Hepatocyte (in vitro differentiated cells): ENCODE results near the gene OPCML. TPM values are rescaled to one million over a fixed set of nuclear protein-coding genes. Genes with fewer than 3 reads are reported as not detected.

Experiments used
- DNase-seq: peaks from one replicate; pipeline ENCODE4 v3.0.0-alpha.2; 2016; ENCODE audit warnings: low spot score
- H2AFZ ChIP-seq: fragments of 200-600 bp; sonication (generic); 2 replicates; pipeline ENCODE4 v1.6.0; 2016; ENCODE audit warnings: antibody characterized with exemption, mild to moderate bottlenecking
- H3K27ac ChIP-seq: fragments of 200-600 bp; sonication (generic); 2 replicates; pipeline ENCODE4 v1.5.1; 2016; ENCODE audit warnings: mild to moderate bottlenecking
- H3K27me3 ChIP-seq: fragments of 200-600 bp; sonication (generic); 2 replicates; pipeline ENCODE4 v1.6.1; 2016
- H3K36me3 ChIP-seq: fragments of 200-600 bp; sonication (generic); replicated peaks from 2 replicates; pipeline ENCODE4 v1.5.1; 2016; ENCODE audit warnings: low read depth; ENCODE audit not compliant: insufficient read depth
- H3K4me1 ChIP-seq: fragments of 200-600 bp; sonication (generic); 2 replicates; pipeline ENCODE4 v1.5.1; 2016; ENCODE audit warnings: mild to moderate bottlenecking, moderate library complexity; ENCODE audit not compliant: insufficient read depth
- H3K4me2 ChIP-seq: fragments of 200-600 bp; sonication (generic); 2 replicates; pipeline ENCODE4 v1.6.0; 2016
- H3K4me3 ChIP-seq: fragments of 200-600 bp; sonication (generic); 2 replicates; pipeline ENCODE4 v1.5.1; 2016; ENCODE audit warnings: mild to moderate bottlenecking
- H3K79me2 ChIP-seq: fragments of 200-600 bp; sonication (generic); 2 replicates; pipeline ENCODE4 v1.6.0; 2017; ENCODE audit warnings: mild to moderate bottlenecking
- H3K9me2 ChIP-seq: fragments of 200-600 bp; sonication (generic); replicated peaks from 2 replicates; pipeline ENCODE4 v1.6.0; 2017; ENCODE audit warnings: mild to moderate bottlenecking; ENCODE audit not compliant: insufficient read depth
- H3K9me3 ChIP-seq: fragments of 200-600 bp; sonication (generic); 2 replicates; pipeline ENCODE4 v1.5.1; 2016; ENCODE audit warnings: low read depth, mild to moderate bottlenecking
- H4K20me1 ChIP-seq: fragments of 200-600 bp; sonication (generic); 2 replicates; pipeline ENCODE4 v1.6.0; 2016; ENCODE audit warnings: mild to moderate bottlenecking; ENCODE audit not compliant: insufficient read depth, poor library complexity, severe bottlenecking
- CTCF ChIP-seq: fragments of 200-600 bp; sonication (generic); IDR thresholded peaks from 2 replicates; pipeline ENCODE4 v1.5.1; 2016; ENCODE audit warnings: antibody characterized with exemption, mild to moderate bottlenecking; ENCODE audit not compliant: poor library complexity
- EZH2 ChIP-seq: fragments of 200-600 bp; sonication (generic); IDR thresholded peaks from 2 replicates; pipeline ENCODE4 v1.6.1; 2016; ENCODE audit warnings: antibody characterized with exemption, mild to moderate bottlenecking, borderline replicate concordance
- EZH2phosphoT487 ChIP-seq: fragments of 200-600 bp; sonication (generic); IDR thresholded peaks from one replicate; pipeline ENCODE4 v1.6.1; 2018; ENCODE audit warnings: antibody characterized with exemption, mild to moderate bottlenecking, low read depth, moderate library complexity; ENCODE audit not compliant: unreplicated experiment, severe bottlenecking
- WGBS: methylation state at CpG from one replicate; pipeline ENCODE4 v1.1.6; 2016; ENCODE audit warnings: low lambda C conversion rate; ENCODE audit errors: missing lambda C conversion rate; 5-methylcytosine and 5-hydroxymethylcytosine counted together
- polyA plus RNA-seq: library from polyadenylated mRNA; unstranded; fragments of >200 nt; fragmentation: Nextera tagmentation; extraction: Ambion mirVana; gene quantifications from 2 replicates; pipeline ENCODE4 v1.2.1, GENCODE V29; 2016
- total RNA-seq: library from RNA; depleted of rRNA; stranded (reverse); fragments of >200 nt; gene quantifications from 2 replicates; pipeline ENCODE4 v1.2.3, GENCODE V29; 2014

OPCML gene
- total and polyA plus RNA-seq, 2 experiments from 2014 or later: 0.37 to 0.98 TPM

- WGBS: 51% methylated on average over 14 of the region's 14 CpGs
- H3K79me2 ChIP-seq: no peaks in the 10 kb centered on the region
Observed at GRCh38 chr11:132430429-132431062, 1101.8 kb downstream of the OPCML start.

GRCh38 chr11:132429685-132430084 lies 1102.6 kb downstream of the OPCML start:
- H3K79me2 ChIP-seq: no peaks in the 10 kb centered on the region
- H2AFZ ChIP-seq: no peak overlapping the region
- no peak overlapping the region for H3K4me3 ChIP-seq
- H3K9me2 ChIP-seq: no peaks in the 10 kb centered on the region
- no peaks in the 10 kb centered on the region for H3K4me1 ChIP-seq
- H3K9me3 ChIP-seq: no peaks in the 10 kb centered on the region
- H3K27me3 ChIP-seq: no peaks in the 10 kb centered on the region
- 90% methylated on average over 8 of the region's 8 CpGs for WGBS
- no peak for DNase-seq
- no peaks in the 10 kb centered on the region for H4K20me1 ChIP-seq
- no peak overlapping the region for H3K4me2 ChIP-seq
- H3K27ac ChIP-seq: no peak overlapping the region
- no peaks in the 10 kb centered on the region for H3K36me3 ChIP-seq
- TF ChIP-seq CTCF (no peak), EZH2 (no peak), EZH2phosphoT487 (no peak)

More at GRCh38 chr11:132430429-132431062, 1101.8 kb downstream of the OPCML start:
- H3K36me3 ChIP-seq: no peaks in the 10 kb centered on the region
- H3K4me1 ChIP-seq: no peaks in the 10 kb centered on the region
- no peak overlapping the region for H2AFZ ChIP-seq
- H3K9me3 ChIP-seq: no peaks in the 10 kb centered on the region
- H3K27ac ChIP-seq: no peak overlapping the region
- H4K20me1 ChIP-seq: no peaks in the 10 kb centered on the region
- H3K9me2 ChIP-seq: no peaks in the 10 kb centered on the region
- no peak overlapping the region for H3K4me2 ChIP-seq
- no peaks in the 10 kb centered on the region for H3K27me3 ChIP-seq
- DNase-seq: no peak
- no peak overlapping the region for H3K4me3 ChIP-seq
- no peak for TF ChIP-seq EZH2
- TF ChIP-seq EZH2phosphoT487: no peak
- TF ChIP-seq CTCF: no peak

GRCh38 chr11:132427611-132428010 lies 1104.7 kb downstream of the OPCML start:
- Histone ChIP-seq H2AFZ (no peak overlapping the region), H3K79me2 (no peaks in the 10 kb centered on the region), H3K36me3 (no peaks in the 10 kb centered on the region), H3K27ac (no peak overlapping the region), H3K27me3 (no peaks in the 10 kb centered on the region), H3K4me1 (no peaks in the 10 kb centered on the region), H3K9me2 (no peaks in the 10 kb centered on the region), H3K9me3 (no peaks in the 10 kb centered on the region), H3K4me2 (no peak overlapping the region), H3K4me3 (no peak overlapping the region), H4K20me1 (no peaks in the 10 kb centered on the region)
- TF ChIP-seq EZH2phosphoT487: no peak
- no peak for TF ChIP-seq EZH2
- TF ChIP-seq CTCF: no peak
- no peak for DNase-seq
- 67% methylated on average over 6 of the region's 6 CpGs for WGBS
